Measurements from ENCODE around the gene LRRC49. TPM values are rescaled to one million over a fixed set of nuclear protein-coding genes. Genes with fewer than 3 reads are reported as not detected.
"Not testable (repeated sequence)": the region's sequence is repeated elsewhere in the genome, so short reads cannot be mapped to it uniquely, and the experiment has no call there.

Gene LRRC49
- total and polyA plus RNA-seq, 4 donors, result 3.0 to 24.3 (median 7.4) TPM

- no peak for TF ChIP-seq CTCF (IDR thresholded peaks at IDR 0.05; ENCODE audit: control extremely low read depth, extremely low read depth)
Measured at GRCh38 chr15:70856884-70857561, 35.6 kb upstream of the LRRC49 start.

DNA sequence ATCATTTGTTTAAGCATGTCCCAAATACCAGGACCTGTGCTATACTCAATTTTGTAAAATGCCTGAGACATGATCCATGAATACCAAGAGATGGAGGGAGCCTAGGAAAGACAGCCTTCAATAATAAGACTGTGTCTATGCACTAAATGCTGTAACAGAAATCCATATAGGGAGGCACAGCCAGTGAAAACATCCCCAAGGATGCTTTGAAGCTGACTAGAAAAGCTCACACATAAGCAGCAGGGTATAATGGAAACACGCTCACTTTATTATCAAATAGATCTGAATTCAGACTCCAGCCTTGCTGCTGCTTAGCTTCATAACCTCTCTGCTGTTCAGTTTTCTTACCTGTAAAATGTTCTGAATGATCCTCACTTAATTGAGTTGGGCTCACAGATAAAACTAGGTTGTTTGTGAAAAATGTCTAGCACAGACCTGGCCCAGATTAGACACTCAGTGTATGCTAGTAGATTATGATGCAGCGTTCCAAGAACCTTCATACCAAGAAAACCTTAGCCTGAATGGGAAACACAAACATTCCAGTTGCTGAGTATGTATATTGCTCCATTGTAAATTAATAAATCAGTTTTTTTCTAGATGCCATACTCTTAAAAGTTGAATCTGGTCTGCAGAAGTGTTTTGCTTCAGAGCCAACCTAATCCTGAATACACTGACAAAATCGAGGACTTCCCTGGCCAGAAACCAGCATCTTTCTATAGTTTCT, 34.9 kb upstream of the LRRC49 start:
- Histone ChIP-seq H3K27ac (ENCODE audit: low read depth in 1 of 2, low read length in 1 of 2) (peak overlapping the region in 1 of 2 donors; percentile 61), H3K9me3 (ENCODE audit: control insufficient read depth in 4 of 4, insufficient read depth in 3 of 4, low read length in 3 of 4) (peaks cover 0 to 2% (median 0%) of the 10 kb centered on the region in 4 donors), H3K4me1 (ENCODE audit: control insufficient read depth in 5 of 5, insufficient read depth in 5 of 5, low read length in 5 of 5) (peaks cover 2 to 34% (median 17%) of the 10 kb centered on the region in 5 donors), H3K4me3 (no peak overlapping the region), H3K27me3 (ENCODE audit: control insufficient read depth in 3 of 3, insufficient read depth in 3 of 3, low read length in 2 of 3) (peaks cover 0 to 3% (median 2%) of the 10 kb centered on the region in 3 donors), H3K9ac (ENCODE audit: insufficient read depth in 1 of 2, low read length in 2 of 2) (no peak overlapping the region), H3K36me3 (ENCODE audit: control insufficient read depth in 4 of 4, insufficient read depth in 4 of 4, low read length in 4 of 4) (no peaks in the 10 kb centered on the region)
- WGBS, 2 donors, result 82 to 85% methylated on average over 3 of the region's 3 CpGs
- ATAC-seq (ENCODE audit: insufficient read depth, low FRiP score), result no peak
- no peak for TF ChIP-seq CTCF (IDR thresholded peaks at IDR 0.05; ENCODE audit: control extremely low read depth, extremely low read depth)
- peak in 2 of 3 donors; percentile 34 to 37 for DNase-seq

More at GRCh38 chr15:70856884-70857561, 35.6 kb upstream of the LRRC49 start:
- WGBS, 2 donors, result 57 to 73% methylated on average over 5 of the region's 5 CpGs
- ATAC-seq (ENCODE audit: insufficient read depth, low FRiP score) (peak; percentile 68), DNase-seq (peak; percentile 92 to 99 (median 99))
- H3K9me3 ChIP-seq (ENCODE audit: control insufficient read depth in 4 of 4, insufficient read depth in 3 of 4, low read length in 3 of 4), result peaks cover 0 to 2% (median 0%) of the 10 kb centered on the region in 4 donors
- no peaks in the 10 kb centered on the region for H3K36me3 ChIP-seq (ENCODE audit: control insufficient read depth in 4 of 4, insufficient read depth in 4 of 4, low read length in 4 of 4)
- peaks cover 5 to 41% (median 17%) of the 10 kb centered on the region in 5 donors for H3K4me1 ChIP-seq (ENCODE audit: control insufficient read depth in 5 of 5, insufficient read depth in 5 of 5, low read length in 5 of 5)
- H3K27me3 ChIP-seq (ENCODE audit: control insufficient read depth in 3 of 3, insufficient read depth in 3 of 3, low read length in 2 of 3), result peaks cover 0 to 3% (median 2%) of the 10 kb centered on the region in 3 donors
- peak overlapping the region in 1 of 2 donors; percentile 67 for H3K9ac ChIP-seq (ENCODE audit: insufficient read depth in 1 of 2, low read length in 2 of 2)
- H3K4me3 ChIP-seq, result no peak overlapping the region
- peak overlapping the region; percentile 35 to 82 for H3K27ac ChIP-seq (ENCODE audit: low read depth in 1 of 2, low read length in 1 of 2)

DNA sequence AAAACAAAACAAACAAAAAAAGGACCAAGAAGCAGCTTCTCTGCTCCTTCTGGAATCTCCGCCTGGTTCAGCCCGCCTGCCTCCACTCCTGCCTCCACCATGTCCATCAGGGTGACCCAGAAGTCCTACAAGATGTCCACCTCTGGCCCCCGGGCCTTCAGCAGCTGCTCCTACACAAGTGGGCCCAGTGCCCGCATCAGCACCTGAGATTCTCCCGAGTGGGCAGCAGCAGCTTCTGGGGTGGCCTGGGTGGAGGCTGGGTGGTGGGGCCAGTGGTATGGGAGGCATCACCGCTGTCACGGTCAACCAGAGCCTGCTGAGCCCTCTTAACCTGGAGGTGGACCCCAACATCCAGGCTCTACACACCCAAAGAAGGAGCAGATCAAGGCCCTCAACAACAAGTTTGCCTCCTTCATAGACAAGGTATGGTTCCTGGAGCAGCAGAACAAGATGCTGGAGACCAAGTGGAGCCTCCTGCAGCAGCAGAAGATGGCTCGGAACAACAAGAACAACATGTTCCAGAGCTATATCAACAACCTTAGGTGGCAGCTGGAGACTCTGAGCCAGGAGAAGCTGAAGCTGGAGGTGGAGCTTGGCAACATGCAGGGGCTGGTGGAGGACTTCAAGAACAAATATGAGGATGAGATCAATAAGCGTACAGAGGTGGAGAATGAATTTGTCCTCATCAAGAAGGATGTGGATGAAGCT, 33.9 kb upstream of the LRRC49 start:
- peaks cover 0 to 28% (median 11%) of the 10 kb centered on the region in 5 donors for H3K4me1 ChIP-seq (ENCODE audit: control insufficient read depth in 5 of 5, insufficient read depth in 5 of 5, low read length in 5 of 5)
- H3K9ac ChIP-seq (ENCODE audit: insufficient read depth in 1 of 2, low read length in 2 of 2); H3K27me3 ChIP-seq (ENCODE audit: control insufficient read depth in 3 of 3, insufficient read depth in 3 of 3, low read length in 2 of 3); H3K9me3 ChIP-seq (ENCODE audit: control insufficient read depth in 4 of 4, insufficient read depth in 3 of 4, low read length in 3 of 4); ATAC-seq (ENCODE audit: insufficient read depth, low FRiP score); H3K36me3 ChIP-seq (ENCODE audit: control insufficient read depth in 4 of 4, insufficient read depth in 4 of 4, low read length in 4 of 4); H3K27ac ChIP-seq (ENCODE audit: low read depth in 1 of 2, low read length in 1 of 2); H3K4me3 ChIP-seq; DNase-seq: not testable (repeated sequence)
- WGBS, 2 donors, result 92% methylated on average over 9 of the region's 9 CpGs

Data from lung (tissue), 12 donors.